Measurements from ENCODE around the gene ARF6. TPM values are rescaled to one million over a fixed set of nuclear protein-coding genes. Genes with fewer than 3 reads are reported as not detected.

Gene ARF6
- total RNA-seq, 1 experiment from 2014 or later = 49.2 TPM

GRCh38 chr14:49939884-49940510 lies 47.1 kb downstream of the ARF6 start:
- Histone ChIP-seq H3K23ac (ENCODE audit: insufficient read length, low read depth, low read length) (no peak overlapping the region), H3K79me2 (ENCODE audit: insufficient read depth, low read length) (no peaks in the 10 kb centered on the region), H3K4me2 (ENCODE audit: insufficient read depth, insufficient read length, low read length) (no peak overlapping the region), H2BK12ac (ENCODE audit: insufficient read length, low read depth, low read length) (no peak overlapping the region), H3K4ac (ENCODE audit: low read depth, low read length) (no peak overlapping the region), H2BK20ac (ENCODE audit: low read depth, low read length, poor library complexity, severe bottlenecking) (no peak overlapping the region), H4K8ac (replicated peaks; ENCODE audit: insufficient read length, low read depth, low read length) (no peak overlapping the region), H3K27ac (ENCODE audit: insufficient read length, low read depth, low read length) (no peak overlapping the region), H2BK5ac (ENCODE audit: insufficient read length, low read length) (no peak overlapping the region), H3T11ph (ENCODE audit: low read length) (no peak overlapping the region), H2BK120ac (ENCODE audit: low read depth, low read length, poor library complexity, severe bottlenecking) (no peak overlapping the region), H3K18ac (ENCODE audit: insufficient read length, low read depth, low read length) (no peak overlapping the region), H3K14ac (ENCODE audit: insufficient read depth, low read length) (no peak overlapping the region), H3K56ac (ENCODE audit: insufficient read length, low read depth, low read length) (no peak overlapping the region), H3K4me1 (ENCODE audit: insufficient read depth, low read length) (no peaks in the 10 kb centered on the region), H2BK15ac (ENCODE audit: low read depth, low read length) (no peak overlapping the region), H4K20me1 (ENCODE audit: control insufficient read depth, insufficient read depth, insufficient read length) (no peaks in the 10 kb centered on the region), H2AFZ (ENCODE audit: low read length) (no peak overlapping the region), H4K5ac (ENCODE audit: insufficient read length, low read depth, low read length) (no peak overlapping the region), H3K27me3 (ENCODE audit: insufficient read depth, low read length) (no peaks in the 10 kb centered on the region), H3K9ac (ENCODE audit: extremely low read depth, insufficient read length, low read length) (no peak overlapping the region), H3K9me3 (ENCODE audit: control insufficient read depth, low read depth, low read length) (no peaks in the 10 kb centered on the region), H3K79me1 (ENCODE audit: insufficient read depth, low read depth, low read length, poor library complexity, severe bottlenecking) (no peaks in the 10 kb centered on the region), H4K91ac (ENCODE audit: insufficient read length, low read depth, low read length) (no peak overlapping the region), H2AK5ac (ENCODE audit: insufficient read length, low read length) (no peak overlapping the region), H3K23me2 (ENCODE audit: insufficient read length, low read depth, low read length, poor library complexity, severe bottlenecking) (no peaks in the 10 kb centered on the region)
- Mint-ChIP-seq H3K27ac (no peak overlapping the region; a peak in 1 of 7 replicates), H3K4me3 (no peak overlapping the region), H3K9me3 (peaks cover 27 to 30% of the 10 kb centered on the region in 2 experiments), H3K27me3 (ENCODE audit: low read depth) (no peaks in the 10 kb centered on the region; the same call in 1 of the 2 replicates), H3K4me1 (no peaks in the 10 kb centered on the region), H3K36me3 (ENCODE audit: insufficient read depth in 1 of 3, low read depth in 3 of 3) (peaks cover 17 to 25% (median 22%) of the 10 kb centered on the region in 3 experiments)
- TF ChIP-seq CTCF (conservative IDR thresholded peaks at IDR 0.05) = no peak
- no CpG with 5 or more reads among the region's 6 CpGs for WGBS (ENCODE audit: extremely low coverage, insufficient read length, low lambda C conversion rate)
- DNase-seq = no peak
